ENCODE results near the gene BRD2.

Gene BRD2

DNA sequence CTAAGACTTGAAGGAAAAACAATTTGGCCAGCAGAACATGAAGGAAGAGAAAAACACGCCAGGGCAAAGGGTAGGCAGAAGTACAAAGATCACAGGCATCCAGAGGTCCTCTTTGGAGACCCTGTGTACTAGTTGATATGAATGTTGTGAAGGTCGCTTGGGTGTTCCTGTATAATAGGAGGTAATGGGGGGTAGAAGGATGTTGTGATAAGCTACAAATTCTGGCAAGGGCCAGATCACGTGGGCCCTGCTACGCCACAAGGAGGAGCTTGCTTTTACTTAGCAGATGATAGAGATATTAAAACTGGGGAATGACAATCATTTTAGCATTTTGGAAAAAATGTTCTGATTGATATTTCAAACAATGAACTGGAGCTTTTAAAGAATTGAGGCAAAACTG lies 14.6 kb upstream of the BRD2 start:
- Histone ChIP-seq H3K27me3 (ENCODE audit: control insufficient read depth, insufficient read depth, low read length) (no peaks in the 10 kb centered on the region), H3K4me1 (ENCODE audit: control insufficient read depth, insufficient read depth, low read length) (peaks cover 6% of the 10 kb centered on the region), H3K27ac (ENCODE audit: low read depth, low read length) (no peak overlapping the region), H3K36me3 (ENCODE audit: control insufficient read depth, insufficient read depth, low read length) (no peaks in the 10 kb centered on the region), H3K4me3 (ENCODE audit: low read length) (no peak overlapping the region), H3K9ac (ENCODE audit: low read length) (no peak overlapping the region)

DNA sequence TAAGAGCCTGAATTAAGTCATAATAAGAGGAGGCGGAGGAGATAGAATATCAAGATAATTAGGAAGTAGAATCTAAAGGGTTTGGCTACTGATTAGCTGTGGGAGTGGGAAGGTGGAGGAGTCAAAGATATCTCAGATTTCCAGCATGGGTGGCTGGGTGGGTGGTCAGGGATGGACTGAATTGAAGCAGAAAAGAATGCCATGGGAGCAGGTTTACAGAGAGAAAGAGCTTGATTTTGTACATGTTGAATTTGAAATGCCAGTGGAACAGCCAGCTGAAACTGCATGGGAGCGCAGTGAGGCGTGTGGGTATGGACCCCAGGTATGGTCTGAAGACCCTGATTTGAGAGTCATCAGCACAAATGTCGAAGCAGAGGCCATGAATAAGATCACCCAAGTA lies 14.1 kb upstream of the BRD2 start:
- Histone ChIP-seq H3K36me3 (ENCODE audit: control insufficient read depth, insufficient read depth, low read length) (no peaks in the 10 kb centered on the region), H3K4me1 (ENCODE audit: control insufficient read depth, insufficient read depth, low read length) (peaks cover 6% of the 10 kb centered on the region), H3K27ac (ENCODE audit: low read depth, low read length) (no peak overlapping the region), H3K9ac (ENCODE audit: low read length) (no peak overlapping the region), H3K4me3 (ENCODE audit: low read length) (no peak overlapping the region), H3K27me3 (ENCODE audit: control insufficient read depth, insufficient read depth, low read length) (no peaks in the 10 kb centered on the region)

DNA sequence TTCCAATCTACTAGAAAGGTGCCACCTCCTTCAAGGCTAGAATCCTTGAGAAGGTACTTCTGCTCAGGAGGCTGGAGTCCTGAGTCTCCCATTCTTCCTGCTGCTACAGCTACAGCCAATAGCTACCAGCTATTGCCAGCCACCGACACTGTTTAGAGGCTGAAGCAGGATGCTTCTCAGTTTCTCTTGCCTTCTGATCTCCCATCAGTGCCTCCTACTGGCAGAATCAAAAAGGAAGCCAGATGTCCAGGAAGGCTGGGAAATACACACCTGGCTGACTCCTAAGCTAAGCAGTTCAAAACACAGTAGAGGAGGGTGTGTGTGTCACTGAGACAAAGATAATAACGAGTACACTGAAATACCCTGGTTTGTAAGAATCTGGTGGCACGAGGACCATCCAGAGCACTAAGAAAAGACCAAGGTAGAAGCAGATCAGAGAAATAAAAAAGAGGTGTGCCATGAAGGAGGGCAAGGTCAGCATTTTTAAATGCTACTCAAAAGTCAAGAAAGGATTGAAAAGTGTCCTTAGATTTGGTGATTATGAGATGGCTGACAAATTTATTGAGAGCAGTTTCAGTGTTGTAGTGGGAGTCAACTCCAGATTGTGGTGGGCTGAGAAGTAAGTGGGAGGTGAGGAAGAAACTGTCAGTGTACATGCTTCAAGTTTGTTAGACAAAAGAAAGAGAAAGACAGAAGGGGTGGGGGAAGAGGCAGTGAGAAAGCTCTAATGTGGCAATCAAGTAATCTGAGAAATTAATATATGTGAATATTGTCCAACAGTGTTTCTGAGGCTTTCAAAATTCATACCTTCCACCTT lies 13.2 kb upstream of the BRD2 start:
- no peaks in the 10 kb centered on the region for H3K36me3 ChIP-seq (ENCODE audit: control insufficient read depth, insufficient read depth, low read length)
- no peak overlapping the region for H3K27ac ChIP-seq (ENCODE audit: low read depth, low read length)
- H3K27me3 ChIP-seq (ENCODE audit: control insufficient read depth, insufficient read depth, low read length) = no peaks in the 10 kb centered on the region
- H3K9ac ChIP-seq (ENCODE audit: low read length) = no peak overlapping the region
- peaks cover 6% of the 10 kb centered on the region for H3K4me1 ChIP-seq (ENCODE audit: control insufficient read depth, insufficient read depth, low read length)
- no peak overlapping the region for H3K4me3 ChIP-seq (ENCODE audit: low read length)

DNA sequence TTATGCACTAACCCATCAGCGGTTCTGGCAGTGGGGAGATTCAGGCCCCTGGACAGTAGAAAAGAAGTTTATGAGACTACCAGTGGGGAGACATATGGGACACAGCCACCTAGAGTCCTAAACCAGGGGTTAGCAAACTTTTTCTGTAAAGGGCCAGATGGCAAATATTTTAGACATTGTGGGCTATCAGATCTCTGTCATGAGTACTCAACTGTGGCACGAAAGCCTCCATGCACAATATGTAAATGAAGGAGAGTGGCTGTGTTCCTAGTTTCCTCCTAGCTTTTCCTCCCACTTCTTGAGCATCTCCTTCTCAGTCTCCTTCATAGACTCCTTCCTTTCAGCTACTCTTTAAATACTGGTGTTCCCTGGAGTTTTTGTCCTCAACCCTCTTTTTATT lies 12.2 kb upstream of the BRD2 start:
- Histone ChIP-seq H3K4me1 (ENCODE audit: control insufficient read depth, insufficient read depth, low read length) (peaks cover 6% of the 10 kb centered on the region), H3K9ac (ENCODE audit: low read length) (no peak overlapping the region), H3K27ac (ENCODE audit: low read depth, low read length) (no peak overlapping the region), H3K27me3 (ENCODE audit: control insufficient read depth, insufficient read depth, low read length) (no peaks in the 10 kb centered on the region), H3K36me3 (ENCODE audit: control insufficient read depth, insufficient read depth, low read length) (no peaks in the 10 kb centered on the region), H3K4me3 (ENCODE audit: low read length) (no peak overlapping the region)

DNA sequence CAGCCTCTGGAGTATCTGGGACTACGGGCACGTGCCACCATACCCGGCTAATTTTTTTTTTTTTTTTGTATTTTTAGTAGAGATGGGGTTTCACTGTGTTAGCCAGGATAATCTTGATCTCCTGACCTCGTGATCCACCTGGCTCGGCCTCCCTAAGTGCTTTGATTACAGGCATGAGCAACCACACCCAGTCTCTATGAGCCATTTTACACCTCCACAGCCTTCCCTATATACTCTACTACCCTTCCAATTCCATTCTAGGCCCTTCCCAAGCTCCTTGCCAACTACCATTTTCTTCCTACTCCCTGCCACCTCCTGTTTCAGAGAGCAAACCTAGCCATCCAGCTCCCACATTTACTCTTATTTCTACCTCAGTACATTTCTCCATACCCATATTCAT lies 7.8 kb upstream of the BRD2 start:
- H3K36me3 ChIP-seq (ENCODE audit: control insufficient read depth, insufficient read depth, low read length) = no peaks in the 10 kb centered on the region
- H3K4me1 ChIP-seq (ENCODE audit: control insufficient read depth, insufficient read depth, low read length) = no peaks in the 10 kb centered on the region
- no peaks in the 10 kb centered on the region for H3K27me3 ChIP-seq (ENCODE audit: control insufficient read depth, insufficient read depth, low read length)
- no peak overlapping the region for H3K27ac ChIP-seq (ENCODE audit: low read depth, low read length)
- no peak overlapping the region for H3K9ac ChIP-seq (ENCODE audit: low read length)
- H3K4me3 ChIP-seq (ENCODE audit: low read length) = no peak overlapping the region

DNA sequence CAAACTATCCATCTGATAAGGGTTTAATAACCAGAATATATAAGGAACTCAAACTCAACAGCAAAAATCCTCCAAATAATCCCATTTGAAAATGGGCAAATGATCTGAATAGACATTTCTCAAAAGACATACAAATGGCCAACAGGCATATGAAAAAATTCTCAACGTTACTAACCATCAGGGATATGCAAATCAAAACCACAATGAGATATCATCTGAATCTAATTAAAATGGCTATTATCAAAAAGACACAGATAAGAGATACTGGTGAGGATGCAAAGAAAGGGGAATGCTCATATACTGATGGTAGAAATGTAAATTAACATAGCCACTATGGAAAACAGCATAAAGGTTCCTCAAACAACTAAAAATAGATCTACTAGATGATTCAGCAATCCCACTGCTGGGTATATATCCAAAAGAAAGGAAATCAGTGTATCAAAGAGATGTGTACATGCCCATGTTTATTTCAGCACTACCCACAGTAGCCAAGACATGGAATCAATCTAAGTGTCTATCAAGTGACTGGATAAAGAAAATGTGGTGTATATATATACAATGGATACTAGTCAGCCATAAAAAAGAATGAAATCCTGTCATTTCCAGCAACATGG lies 6.1 kb upstream of the BRD2 start:
- Histone ChIP-seq H3K4me3 (ENCODE audit: low read length) (no peak overlapping the region), H3K4me1 (ENCODE audit: control insufficient read depth, insufficient read depth, low read length) (peaks cover 4% of the 10 kb centered on the region), H3K9ac (ENCODE audit: low read length) (no peak overlapping the region), H3K36me3 (ENCODE audit: control insufficient read depth, insufficient read depth, low read length) (no peaks in the 10 kb centered on the region), H3K27me3 (ENCODE audit: control insufficient read depth, insufficient read depth, low read length) (no peaks in the 10 kb centered on the region), H3K27ac (ENCODE audit: low read depth, low read length) (no peak overlapping the region)

DNA sequence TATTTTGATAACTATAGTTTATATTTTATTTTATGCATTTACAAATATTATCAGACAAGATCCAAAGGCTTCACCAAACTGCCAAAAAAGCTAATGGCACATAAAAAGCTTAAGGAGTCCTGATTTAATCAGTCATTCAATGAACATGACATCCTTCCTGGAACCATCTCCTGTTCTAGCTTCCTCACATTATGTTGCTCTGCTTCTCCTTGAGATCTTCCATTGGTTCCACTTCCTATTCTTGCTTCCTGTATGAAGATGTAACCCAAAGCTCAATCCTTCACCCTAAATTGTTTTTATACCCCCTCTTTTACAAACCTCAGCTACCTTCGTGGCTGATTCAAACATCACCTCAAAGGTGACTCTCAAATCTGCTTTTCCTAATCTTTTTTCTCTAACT lies 4.5 kb upstream of the BRD2 start:
- Histone ChIP-seq H3K27me3 (ENCODE audit: control insufficient read depth, insufficient read depth, low read length) (no peaks in the 10 kb centered on the region), H3K27ac (ENCODE audit: low read depth, low read length) (no peak overlapping the region), H3K9ac (ENCODE audit: low read length) (no peak overlapping the region), H3K4me3 (ENCODE audit: low read length) (no peak overlapping the region), H3K4me1 (ENCODE audit: control insufficient read depth, insufficient read depth, low read length) (peaks cover 6% of the 10 kb centered on the region), H3K36me3 (ENCODE audit: control insufficient read depth, insufficient read depth, low read length) (no peaks in the 10 kb centered on the region)

DNA sequence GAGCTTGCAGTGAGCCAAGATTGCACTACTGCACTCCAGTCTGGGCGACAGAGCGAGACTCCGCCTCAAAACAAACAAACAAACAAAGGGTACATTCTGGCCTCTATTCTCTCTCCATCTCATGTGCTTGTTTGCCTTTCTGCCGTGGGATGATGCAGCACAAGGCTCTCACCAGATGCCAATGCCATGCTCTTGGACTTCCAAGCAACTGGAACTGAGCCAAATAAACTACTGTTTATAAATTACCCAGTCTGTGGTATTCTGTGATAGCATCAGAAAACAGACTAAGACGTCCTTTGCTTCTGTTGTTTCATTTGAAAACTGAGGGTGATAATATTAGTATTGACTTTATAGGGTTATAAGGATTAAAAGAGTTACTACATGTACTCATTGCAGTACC lies 3.6 kb upstream of the BRD2 start:
- Histone ChIP-seq H3K36me3 (ENCODE audit: control insufficient read depth, insufficient read depth, low read length) (no peaks in the 10 kb centered on the region), H3K9ac (ENCODE audit: low read length) (no peak overlapping the region), H3K4me3 (ENCODE audit: low read length) (no peak overlapping the region), H3K27ac (ENCODE audit: low read depth, low read length) (no peak overlapping the region), H3K27me3 (ENCODE audit: control insufficient read depth, insufficient read depth, low read length) (no peaks in the 10 kb centered on the region), H3K4me1 (ENCODE audit: control insufficient read depth, insufficient read depth, low read length) (peaks cover 6% of the 10 kb centered on the region)

DNA sequence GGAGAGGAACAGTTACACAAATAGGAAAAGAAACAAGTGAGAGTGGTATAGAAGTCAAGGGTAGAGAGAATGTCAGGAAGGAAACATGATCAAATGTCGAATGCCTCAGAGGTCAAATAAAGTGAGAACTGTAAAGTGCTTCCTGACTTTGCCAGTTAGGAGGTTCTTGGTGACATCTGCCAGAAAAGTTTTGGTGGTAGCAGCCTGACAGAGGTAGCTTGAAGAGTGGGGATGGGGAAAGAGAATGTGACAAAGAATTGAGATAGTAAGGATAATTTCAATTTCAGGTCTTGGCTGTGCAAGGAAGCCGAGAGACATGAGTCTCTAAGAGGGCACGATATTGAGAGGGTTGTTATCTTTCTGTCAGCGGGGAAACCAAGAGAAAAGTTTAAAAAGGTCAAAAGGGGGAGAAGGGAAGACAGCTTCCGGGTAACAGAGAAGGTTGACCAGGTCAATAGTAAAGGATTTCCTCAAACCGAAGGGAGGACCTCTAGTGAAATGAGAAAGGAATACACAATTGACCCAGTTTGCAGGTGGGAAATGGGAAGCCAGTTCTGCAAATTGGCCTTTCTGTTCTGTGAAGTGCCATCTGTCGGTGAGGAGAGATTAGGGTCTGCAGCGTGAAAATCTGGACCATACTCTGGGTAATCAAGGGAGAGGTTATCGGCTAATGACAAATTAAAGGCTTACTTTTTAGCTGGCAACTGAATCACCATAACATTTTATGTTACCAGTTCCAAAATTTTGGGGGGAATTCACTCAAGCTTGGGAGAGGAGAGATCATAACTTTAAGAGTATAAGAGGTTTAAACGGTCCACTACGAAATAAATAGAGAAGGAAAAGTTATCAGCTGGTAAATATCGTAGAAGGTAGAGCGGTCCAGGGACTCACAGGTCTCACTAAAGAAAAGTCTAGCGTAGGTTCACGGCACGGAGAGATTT lies 973 bp upstream of the BRD2 start:
- H3K27me3 ChIP-seq (ENCODE audit: control insufficient read depth, insufficient read depth, low read length) = no peaks in the 10 kb centered on the region
- peak overlapping the region; percentile 100 for H3K27ac ChIP-seq (ENCODE audit: low read depth, low read length)
- H3K9ac ChIP-seq (ENCODE audit: low read length) = peak overlapping the region; percentile 95
- no peaks in the 10 kb centered on the region for H3K36me3 ChIP-seq (ENCODE audit: control insufficient read depth, insufficient read depth, low read length)
- H3K4me3 ChIP-seq (ENCODE audit: low read length) = peak overlapping the region; percentile 99
- H3K4me1 ChIP-seq (ENCODE audit: control insufficient read depth, insufficient read depth, low read length) = peaks cover 6% of the 10 kb centered on the region

DNA sequence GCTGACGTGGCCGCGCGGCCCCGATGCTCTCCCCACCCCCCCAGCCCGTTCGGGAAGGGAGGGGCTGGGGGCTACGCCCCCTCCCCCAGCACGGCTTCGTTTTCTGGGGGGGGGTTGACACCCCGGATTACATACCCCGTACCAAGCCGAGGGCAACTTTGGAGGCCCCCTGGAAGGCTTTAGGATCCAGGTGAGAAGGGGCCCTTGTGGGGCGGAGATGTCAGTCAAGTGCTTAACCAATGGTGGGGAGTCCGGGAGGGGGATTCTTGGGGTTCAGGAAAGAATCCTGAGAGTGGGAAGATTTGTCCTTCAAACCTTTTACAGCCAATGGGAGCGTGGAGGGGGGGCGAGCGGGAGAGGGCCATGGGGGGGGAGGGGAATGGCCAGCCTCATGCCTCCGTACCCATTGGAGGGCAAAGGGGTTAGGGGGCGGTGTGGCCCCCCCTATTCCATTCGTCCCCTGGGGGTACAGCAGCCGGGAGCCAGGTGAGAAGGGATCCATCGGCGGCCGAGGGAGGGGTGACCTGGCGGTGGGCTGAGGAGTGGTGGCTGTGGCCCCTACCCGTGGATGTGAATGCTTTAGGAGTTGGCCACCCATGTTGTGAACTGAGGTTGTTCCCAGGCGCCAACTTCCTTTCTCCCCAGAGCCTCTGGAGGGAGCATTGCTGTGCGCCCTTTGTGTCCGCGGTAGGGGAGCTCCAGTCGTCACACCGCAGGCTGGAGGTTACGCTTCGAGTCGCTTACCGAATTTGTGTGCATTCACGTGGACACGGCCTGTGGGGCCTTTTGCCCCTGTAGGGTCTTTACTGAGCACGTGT lies 682 bp downstream of the BRD2 start:
- Histone ChIP-seq H3K27ac (ENCODE audit: low read depth, low read length) (peak overlapping the region; percentile 100), H3K9ac (ENCODE audit: low read length) (peak overlapping the region; percentile 98), H3K4me3 (ENCODE audit: low read length) (peak overlapping the region; percentile 99), H3K4me1 (ENCODE audit: control insufficient read depth, insufficient read depth, low read length) (peaks cover 6% of the 10 kb centered on the region), H3K36me3 (ENCODE audit: control insufficient read depth, insufficient read depth, low read length) (peaks cover under 1% of the 10 kb centered on the region), H3K27me3 (ENCODE audit: control insufficient read depth, insufficient read depth, low read length) (no peaks in the 10 kb centered on the region)

DNA sequence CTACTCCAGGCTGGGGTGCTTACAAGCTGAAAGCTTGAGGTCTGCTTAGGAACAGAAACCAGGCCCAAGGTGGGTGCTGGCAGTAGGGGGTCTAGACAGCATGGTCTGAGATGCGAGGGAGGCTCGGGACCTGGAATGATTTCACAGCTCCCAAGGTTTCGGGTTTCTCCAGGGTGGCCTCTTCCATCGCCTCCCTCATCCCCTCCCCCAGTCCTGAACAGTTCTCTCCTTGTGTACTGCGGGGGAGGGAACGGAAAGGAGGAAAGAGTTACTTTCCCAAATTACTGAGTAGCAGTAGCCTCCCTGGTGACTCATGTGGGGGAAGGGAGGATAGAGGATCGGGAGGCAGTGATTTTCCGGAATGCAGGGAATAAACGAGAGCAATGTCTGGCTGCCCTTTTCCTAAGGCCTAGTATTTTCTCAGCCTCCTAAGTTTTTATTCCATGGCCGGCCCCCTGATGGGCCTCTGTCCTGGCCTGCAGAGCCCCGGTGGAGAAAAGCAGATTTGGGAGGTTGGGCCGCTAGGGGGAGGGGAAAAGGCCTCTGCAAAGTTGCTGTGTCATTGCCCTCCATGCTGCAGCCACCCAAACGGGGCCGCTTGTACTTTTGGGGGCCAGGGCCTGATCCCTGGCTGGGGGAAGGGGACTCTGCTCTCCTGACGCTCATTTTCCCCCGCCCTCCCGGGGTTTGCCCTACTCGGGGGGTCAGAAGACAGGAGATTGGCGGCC lies 1.5 kb downstream of the BRD2 start:
- Histone ChIP-seq H3K4me1 (ENCODE audit: control insufficient read depth, insufficient read depth, low read length) (peaks cover 10% of the 10 kb centered on the region), H3K27ac (ENCODE audit: low read depth, low read length) (peak overlapping the region; percentile 100), H3K4me3 (ENCODE audit: low read length) (peak overlapping the region; percentile 99)

More for the DNA sequence above, 1.5 kb downstream of the BRD2 start:
- peak overlapping the region; percentile 98 for H3K9ac ChIP-seq (ENCODE audit: low read length)
- peaks cover 8% of the 10 kb centered on the region for H3K36me3 ChIP-seq (ENCODE audit: control insufficient read depth, insufficient read depth, low read length)
- no peaks in the 10 kb centered on the region for H3K27me3 ChIP-seq (ENCODE audit: control insufficient read depth, insufficient read depth, low read length)
